ENCODE measurements around the gene RIOK3. TPM values are rescaled to one million over a fixed set of nuclear protein-coding genes. Genes with fewer than 3 reads are reported as not detected.
A peak's percentile ranks its signal among the peaks of the same experiment; 100 is the strongest.

RIOK3 gene
- total RNA-seq, 4 donors from 2014 or later, result 85.4 to 219 (median 97.0) TPM

DNA sequence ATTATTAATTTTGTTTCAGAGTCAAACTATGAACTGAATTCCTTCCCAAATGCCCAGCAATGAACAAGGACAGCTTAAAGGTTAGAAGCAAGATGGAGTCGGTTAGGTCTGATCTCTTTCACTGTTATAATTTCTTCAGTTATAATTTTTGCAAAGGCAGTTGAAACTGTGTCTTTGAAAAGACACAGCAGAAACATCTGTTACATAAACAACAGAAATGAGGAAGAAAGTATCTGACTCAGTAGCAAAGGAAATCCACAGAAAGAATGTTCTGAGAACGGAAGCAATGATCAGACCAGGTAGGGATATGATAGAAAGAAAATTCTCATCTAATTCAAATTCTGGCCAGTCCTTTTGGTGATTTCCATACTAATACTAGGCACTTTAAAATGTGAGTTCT is 45.0 kb downstream of the RIOK3 start:
- Histone ChIP-seq H3K9me3 (no peaks in the 10 kb centered on the region), H3K4me1 (peaks cover 14% of the 10 kb centered on the region), H3K27ac (no peak overlapping the region), H3K27me3 (no peaks in the 10 kb centered on the region), H3K4me3 (no peak overlapping the region), H3K36me3 (no peaks in the 10 kb centered on the region)
- DNase-seq (ENCODE audit: low spot score in 2 of 2), result no peak
- WGBS, result 91% methylated on average over 2 of the region's 2 CpGs
- TF ChIP-seq POLR2A (IDR thresholded peaks at IDR 0.05), result no peak
- TF ChIP-seq, protein P1, sequence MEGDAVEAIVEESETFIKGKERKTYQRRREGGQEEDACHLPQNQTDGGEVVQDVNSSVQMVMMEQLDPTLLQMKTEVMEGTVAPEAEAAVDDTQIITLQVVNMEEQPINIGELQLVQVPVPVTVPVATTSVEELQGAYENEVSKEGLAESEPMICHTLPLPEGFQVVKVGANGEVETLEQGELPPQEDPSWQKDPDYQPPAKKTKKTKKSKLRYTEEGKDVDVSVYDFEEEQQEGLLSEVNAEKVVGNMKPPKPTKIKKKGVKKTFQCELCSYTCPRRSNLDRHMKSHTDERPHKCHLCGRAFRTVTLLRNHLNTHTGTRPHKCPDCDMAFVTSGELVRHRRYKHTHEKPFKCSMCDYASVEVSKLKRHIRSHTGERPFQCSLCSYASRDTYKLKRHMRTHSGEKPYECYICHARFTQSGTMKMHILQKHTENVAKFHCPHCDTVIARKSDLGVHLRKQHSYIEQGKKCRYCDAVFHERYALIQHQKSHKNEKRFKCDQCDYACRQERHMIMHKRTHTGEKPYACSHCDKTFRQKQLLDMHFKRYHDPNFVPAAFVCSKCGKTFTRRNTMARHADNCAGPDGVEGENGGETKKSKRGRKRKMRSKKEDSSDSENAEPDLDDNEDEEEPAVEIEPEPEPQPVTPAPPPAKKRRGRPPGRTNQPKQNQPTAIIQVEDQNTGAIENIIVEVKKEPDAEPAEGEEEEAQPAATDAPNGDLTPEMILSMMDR (IDR thresholded peaks at IDR 0.05), result no peak
- no peak for TF ChIP-seq POLR2AphosphoS5 (IDR thresholded peaks at IDR 0.05)
- no peak for TF ChIP-seq EP300 (IDR thresholded peaks at IDR 0.05)

DNA sequence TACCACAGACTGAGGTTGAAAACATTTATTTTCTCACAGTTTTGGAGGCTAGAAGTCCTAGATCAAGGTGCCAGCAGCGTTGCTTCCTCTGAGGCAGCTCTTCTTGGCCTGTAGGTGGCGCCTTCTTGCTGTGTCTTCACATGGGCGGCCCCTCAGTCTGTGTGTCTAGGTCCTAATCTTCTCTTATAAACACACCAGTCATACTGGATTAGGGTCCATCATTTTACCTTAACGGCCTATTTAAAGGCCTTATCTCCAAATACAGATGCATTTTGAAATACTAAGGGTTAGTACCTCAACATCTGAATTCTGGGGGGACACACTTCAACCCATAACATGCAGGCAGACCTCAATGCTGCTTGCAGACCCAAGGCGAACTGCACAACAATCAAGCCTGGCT is 45.8 kb downstream of the RIOK3 start:
- no peaks in the 10 kb centered on the region for H3K36me3 ChIP-seq
- H3K9me3 ChIP-seq, result no peaks in the 10 kb centered on the region
- WGBS, result 35% methylated on average over 5 of the region's 5 CpGs
- H3K4me1 ChIP-seq, result peaks cover 15% of the 10 kb centered on the region
- DNase-seq (ENCODE audit: low spot score in 2 of 2), result peak in 1 of 2 donors; percentile 86
- TF ChIP-seq, protein P1 (IDR thresholded peaks at IDR 0.05), result peak; percentile 28 to 87
- TF ChIP-seq POLR2AphosphoS5 (IDR thresholded peaks at IDR 0.05), result no peak
- H3K27ac ChIP-seq, result no peak overlapping the region
- no peak overlapping the region for H3K4me3 ChIP-seq
- no peaks in the 10 kb centered on the region for H3K27me3 ChIP-seq

DNA sequence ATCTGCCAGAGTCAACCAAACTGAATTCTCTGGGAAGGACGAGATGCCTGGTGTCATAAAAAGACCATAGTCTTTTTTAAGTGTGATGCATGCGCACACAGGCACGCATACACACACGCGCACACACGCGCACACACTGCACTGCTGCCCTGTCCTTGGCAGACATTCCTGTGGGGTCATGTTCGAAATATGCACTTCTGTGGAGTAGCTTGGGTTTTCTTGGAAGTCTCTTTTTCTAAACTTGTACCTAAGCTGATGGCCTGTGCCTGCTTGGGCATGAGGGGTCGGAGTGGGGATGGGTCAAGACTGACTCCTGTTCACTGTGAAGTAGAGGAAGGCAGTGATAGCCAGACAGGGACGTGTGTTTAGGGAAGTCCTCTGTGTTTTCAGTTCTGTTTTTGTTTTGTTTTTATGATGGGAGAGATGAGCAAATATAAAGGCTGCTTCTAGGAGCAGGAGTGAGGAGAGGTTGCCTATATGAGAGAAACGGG is 46.2 kb downstream of the RIOK3 start:
- no peak overlapping the region for H3K27ac ChIP-seq
- H3K4me3 ChIP-seq, result no peak overlapping the region
- WGBS, result 79% methylated on average over 11 of the region's 11 CpGs
- H3K4me1 ChIP-seq, result peaks cover 20% of the 10 kb centered on the region
- H3K9me3 ChIP-seq, result no peaks in the 10 kb centered on the region
- no peak for DNase-seq (ENCODE audit: low spot score in 2 of 2)
- TF ChIP-seq POLR2AphosphoS5 (IDR thresholded peaks at IDR 0.05) (no peak), POLR2A (IDR thresholded peaks at IDR 0.05) (no peak), EP300 (IDR thresholded peaks at IDR 0.05) (no peak)
- TF ChIP-seq, protein P1 (IDR thresholded peaks at IDR 0.05), result no peak
- no peaks in the 10 kb centered on the region for H3K27me3 ChIP-seq
- H3K36me3 ChIP-seq, result no peaks in the 10 kb centered on the region

DNA sequence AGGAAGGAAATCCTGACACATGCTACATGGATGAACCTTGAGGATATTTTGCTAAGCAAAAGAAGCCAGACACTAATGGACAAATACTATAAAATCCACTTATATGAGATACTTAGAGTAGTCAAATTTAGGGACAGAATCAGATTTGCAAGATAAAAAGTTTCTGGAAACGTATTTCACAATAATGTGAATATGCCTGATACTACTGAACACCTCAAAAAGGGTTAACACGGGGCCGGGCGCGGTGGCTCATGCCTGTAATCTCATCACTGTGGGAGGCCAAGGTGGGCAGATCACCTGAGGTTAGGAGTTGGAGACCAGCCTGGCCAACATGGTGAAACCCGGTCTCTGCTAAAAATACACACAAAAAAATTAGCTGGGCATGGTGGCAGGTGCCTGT is 48.5 kb downstream of the RIOK3 start:
- H3K9me3 ChIP-seq, result no peaks in the 10 kb centered on the region
- peaks cover 29% of the 10 kb centered on the region for H3K4me1 ChIP-seq
- H3K27ac ChIP-seq, result no peak overlapping the region
- TF ChIP-seq POLR2A (IDR thresholded peaks at IDR 0.05) (no peak), EP300 (IDR thresholded peaks at IDR 0.05) (no peak), POLR2AphosphoS5 (IDR thresholded peaks at IDR 0.05) (no peak)
- TF ChIP-seq, protein P1 (IDR thresholded peaks at IDR 0.05), result no peak
- DNase-seq (ENCODE audit: low spot score in 2 of 2), result no peak
- 92% methylated on average over 6 of the region's 6 CpGs for WGBS
- no peak overlapping the region for H3K4me3 ChIP-seq
- no peaks in the 10 kb centered on the region for H3K36me3 ChIP-seq
- no peaks in the 10 kb centered on the region for H3K27me3 ChIP-seq

DNA sequence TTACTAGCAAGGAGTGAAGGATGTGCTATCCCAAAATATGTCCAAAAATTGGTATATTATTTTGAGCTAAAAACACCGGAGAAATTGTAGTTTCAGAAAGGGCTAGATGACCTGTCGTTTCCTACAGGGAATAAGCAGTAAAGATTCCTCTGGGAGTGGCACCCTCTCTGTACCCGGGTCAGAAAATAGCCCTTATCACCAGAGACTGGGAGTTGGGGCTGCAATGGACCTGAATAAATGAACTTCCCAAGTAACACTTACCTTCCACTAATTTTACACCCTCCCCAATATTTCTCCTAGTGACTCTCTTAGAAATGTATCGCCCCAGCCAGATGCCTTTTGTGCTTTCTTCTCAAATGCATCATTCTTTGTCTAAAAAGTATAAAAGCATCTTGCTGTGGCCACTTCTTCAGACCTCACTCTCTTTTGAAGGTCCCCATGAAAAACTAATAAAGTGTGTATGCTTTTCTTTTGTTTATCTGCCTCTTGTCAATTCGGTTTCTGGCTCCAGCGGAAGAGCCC is 49.5 kb downstream of the RIOK3 start:
- Histone ChIP-seq H3K4me1 (peaks cover 29% of the 10 kb centered on the region), H3K27ac (peak overlapping the region; percentile 88), H3K4me3 (peak overlapping the region; percentile 74), H3K9me3 (no peaks in the 10 kb centered on the region), H3K27me3 (no peaks in the 10 kb centered on the region), H3K36me3 (peaks cover 3% of the 10 kb centered on the region)
- TF ChIP-seq, protein P1 (IDR thresholded peaks at IDR 0.05), result no peak
- TF ChIP-seq POLR2A (IDR thresholded peaks at IDR 0.05) (no peak), POLR2AphosphoS5 (IDR thresholded peaks at IDR 0.05) (no peak)
- 22% methylated on average over 6 of the region's 6 CpGs for WGBS
- no peak for DNase-seq (ENCODE audit: low spot score in 2 of 2)

Measured in suprapubic skin (tissue), 4 donors.